Spinal cord (tissue), 10 donors: Measurements from ENCODE around the gene CDCA3. TPM values are rescaled to one million over a fixed set of nuclear protein-coding genes. Genes with fewer than 3 reads are reported as not detected.
"Not testable (repeated sequence)": the region's sequence is repeated elsewhere in the genome, so short reads cannot be mapped to it uniquely, and the experiment has no call there.

Experiments used
- DNase-seq, 6 donors: peaks; one replicate each; pipeline versions ENCODE4 v3.0.0 to v3.0.0-alpha.2; 2013 to 2015; ENCODE audit warnings: low spot score in 6 of 6, low read depth in 4 of 6
- H3K27ac ChIP-seq: one replicate; pipeline ENCODE4 v1.5.1; 2013; ENCODE audit warnings: low read depth, low read length, control low read depth
- H3K27me3 ChIP-seq: one replicate; pipeline ENCODE4 v1.6.1; 2013; ENCODE audit warnings: low read length; ENCODE audit not compliant: control insufficient read depth, insufficient read depth
- H3K36me3 ChIP-seq: one replicate; pipeline ENCODE4 v1.6.1; 2013; ENCODE audit warnings: low read length; ENCODE audit not compliant: control insufficient read depth, insufficient read depth
- H3K4me1 ChIP-seq: one replicate; pipeline ENCODE4 v1.6.1; 2013; ENCODE audit warnings: low read length; ENCODE audit not compliant: control insufficient read depth, insufficient read depth
- H3K4me3 ChIP-seq: one replicate; pipeline ENCODE4 v1.5.1; 2013; ENCODE audit warnings: low read depth, low read length, control low read depth
- H3K9me3 ChIP-seq: one replicate; pipeline ENCODE4 v1.6.1; 2013; ENCODE audit warnings: low read length; ENCODE audit not compliant: control insufficient read depth, insufficient read depth
- WGBS: methylation state at CpG from one replicate; pipeline ENCODE4 v1.1.5; 2013; ENCODE audit warnings: missing lambda C conversion rate; ENCODE audit not compliant: insufficient coverage; 5-methylcytosine and 5-hydroxymethylcytosine counted together
- polyA plus RNA-seq, 2 donors: library from polyadenylated mRNA; unstranded; fragments of 120-200 nt; gene quantifications; one replicate each; pipeline ENCODE4 v1.2.1, GENCODE V29; 2013; ENCODE audit not compliant: insufficient read length in 2 of 2
- total RNA-seq, 2 donors: library from RNA; depleted of rRNA in 1 of 2; stranded (reverse); fragments of 120-200 nt in 1 of 2; fragments of >200 nt in 1 of 2; gene quantifications; one replicate each; pipeline versions ENCODE4 v1.2.3 to v1.2.4, GENCODE V29; 2013 to 2014
- donor health status: healthy.

Gene CDCA3
- total and polyA plus RNA-seq, 4 donors = 4.8 to 22.5 (median 17.5) TPM

- peak overlapping the region; percentile 69 for H3K4me3 ChIP-seq
- no peaks in the 10 kb centered on the region for H3K27me3 ChIP-seq
- DNase-seq = peak in 2 of 6 donors; percentile 5 to 50
- 4% methylated on average over 32 of the region's 33 CpGs for WGBS
- peaks cover 32% of the 10 kb centered on the region for H3K4me1 ChIP-seq
- H3K9me3 ChIP-seq = no peaks in the 10 kb centered on the region
- H3K27ac ChIP-seq = peak overlapping the region; percentile 86
- peaks cover 71% of the 10 kb centered on the region for H3K36me3 ChIP-seq
These were observed 15.9 kb upstream of the CDCA3 start for GRCh38 chr12:6866920-6867412.

- peaks cover 71% of the 10 kb centered on the region for H3K36me3 ChIP-seq
- H3K27me3 ChIP-seq = no peaks in the 10 kb centered on the region
- H3K9me3 ChIP-seq = no peaks in the 10 kb centered on the region
- peaks cover 25% of the 10 kb centered on the region for H3K4me1 ChIP-seq
- H3K27ac ChIP-seq = peak overlapping the region; percentile 86
- WGBS = 76% methylated on average over 6 of the region's 19 CpGs
- H3K4me3 ChIP-seq = no peak overlapping the region
- DNase-seq = no peak
These were observed 15.3 kb upstream of the CDCA3 start for GRCh38 chr12:6866163-6866919.

- not testable (repeated sequence) for H3K9me3 ChIP-seq, H3K4me3 ChIP-seq, DNase-seq, H3K27ac ChIP-seq, H3K27me3 ChIP-seq
- WGBS = 100% methylated on average over 2 of the region's 5 CpGs
- Histone ChIP-seq H3K4me1 (peaks cover 25% of the 10 kb centered on the region), H3K36me3 (peaks cover 71% of the 10 kb centered on the region)
These were observed 14.2 kb upstream of the CDCA3 start for GRCh38 chr12:6865307-6865706.

- 91% methylated on average over 11 of the region's 16 CpGs for WGBS
- DNase-seq = no peak
- Histone ChIP-seq H3K27ac (no peak overlapping the region), H3K9me3 (no peaks in the 10 kb centered on the region), H3K36me3 (peaks cover 75% of the 10 kb centered on the region), H3K27me3 (no peaks in the 10 kb centered on the region), H3K4me3 (no peak overlapping the region), H3K4me1 (peaks cover 13% of the 10 kb centered on the region)
These were observed 12.7 kb upstream of the CDCA3 start for GRCh38 chr12:6863586-6864321.

- DNase-seq = no peak
- Histone ChIP-seq H3K27me3 (no peaks in the 10 kb centered on the region), H3K4me3 (no peak overlapping the region), H3K9me3 (no peaks in the 10 kb centered on the region), H3K36me3 (peaks cover 82% of the 10 kb centered on the region), H3K4me1 (peaks cover 6% of the 10 kb centered on the region), H3K27ac (no peak overlapping the region)
- 87% methylated on average over 10 of the region's 11 CpGs for WGBS
These were observed 11.9 kb upstream of the CDCA3 start for GRCh38 chr12:6863033-6863432.

- Histone ChIP-seq H3K27me3 (no peaks in the 10 kb centered on the region), H3K4me1 (no peaks in the 10 kb centered on the region), H3K9me3 (no peaks in the 10 kb centered on the region), H3K36me3 (peaks cover 94% of the 10 kb centered on the region), H3K27ac (no peak overlapping the region), H3K4me3 (no peak overlapping the region)
- no peak for DNase-seq
- 96% methylated on average over 8 of the region's 9 CpGs for WGBS
These were observed 10.3 kb upstream of the CDCA3 start for GRCh38 chr12:6861391-6861790.

- WGBS = 97% methylated on average over 7 of the region's 7 CpGs
- Histone ChIP-seq H3K4me1 (no peaks in the 10 kb centered on the region), H3K9me3 (no peaks in the 10 kb centered on the region), H3K27me3 (no peaks in the 10 kb centered on the region), H3K27ac (no peak overlapping the region), H3K4me3 (no peak overlapping the region), H3K36me3 (peaks cover 94% of the 10 kb centered on the region)
- no peak for DNase-seq
These were observed 9.9 kb upstream of the CDCA3 start for GRCh38 chr12:6860942-6861341.

GRCh38 chr12:6860116-6860515, 9.0 kb upstream of the CDCA3 start:
- Histone ChIP-seq H3K36me3 (peaks cover 94% of the 10 kb centered on the region), H3K27ac (no peak overlapping the region), H3K9me3 (no peaks in the 10 kb centered on the region), H3K27me3 (no peaks in the 10 kb centered on the region), H3K4me3 (no peak overlapping the region), H3K4me1 (no peaks in the 10 kb centered on the region)
- DNase-seq = no peak
- WGBS = 94% methylated on average over 8 of the region's 9 CpGs

GRCh38 chr12:6858799-6859198, 7.7 kb upstream of the CDCA3 start:
- H3K4me1 ChIP-seq = peaks cover 6% of the 10 kb centered on the region
- H3K36me3 ChIP-seq = peaks cover 81% of the 10 kb centered on the region
- WGBS = no CpG with 5 or more reads among the region's 2 CpGs
- no peaks in the 10 kb centered on the region for H3K9me3 ChIP-seq
- no peak for DNase-seq
- no peak overlapping the region for H3K4me3 ChIP-seq
- no peak overlapping the region for H3K27ac ChIP-seq
- H3K27me3 ChIP-seq = no peaks in the 10 kb centered on the region
